HG03521 (cell line): ENCODE data around the gene KDM6A.
"Not testable (repeated sequence)": the region's sequence is repeated elsewhere in the genome, so short reads cannot be mapped to it uniquely, and the experiment has no call there.

Source experiments
- ATAC-seq: cut with Tn5 transposase; IDR thresholded peaks from one replicate; pipeline ENCODE4 v1.9.1; 2021; ENCODE audit warnings: mild to moderate bottlenecking, moderate library complexity; ENCODE audit not compliant: unreplicated experiment

The KDM6A gene

GRCh38 chrX:44954562-44954961, 81.6 kb downstream of the KDM6A start:
- no peak for ATAC-seq

- no peak for ATAC-seq
These were observed 84.9 kb downstream of the KDM6A start for GRCh38 chrX:44957848-44958247.

GRCh38 chrX:44958480-44958879, 85.5 kb downstream of the KDM6A start:
- ATAC-seq = no peak

- no peak for ATAC-seq
These were observed 89.0 kb downstream of the KDM6A start for GRCh38 chrX:44961817-44962607.

- no peak for ATAC-seq
These were observed 90.0 kb downstream of the KDM6A start for GRCh38 chrX:44962944-44963343.

GRCh38 chrX:44967221-44967620, 94.2 kb downstream of the KDM6A start:
- no peak for ATAC-seq

GRCh38 chrX:44970709-44971108, 97.7 kb downstream of the KDM6A start:
- no peak for ATAC-seq

- no peak for ATAC-seq
These were observed 98.7 kb downstream of the KDM6A start for GRCh38 chrX:44971674-44972073.

GRCh38 chrX:44972132-44972531, 99.1 kb downstream of the KDM6A start:
- no peak for ATAC-seq

GRCh38 chrX:44973420-44973932, 100.5 kb downstream of the KDM6A start:
- no peak for ATAC-seq

- ATAC-seq = no peak
These were observed 101.5 kb downstream of the KDM6A start for GRCh38 chrX:44974451-44974850.

GRCh38 chrX:44975666-44976263, 102.8 kb downstream of the KDM6A start:
- ATAC-seq = no peak

GRCh38 chrX:44978976-44979375, 106.0 kb downstream of the KDM6A start:
- ATAC-seq = no peak

- no peak for ATAC-seq
These were observed 107.4 kb downstream of the KDM6A start for GRCh38 chrX:44980403-44980802.

GRCh38 chrX:44980883-44981282, 107.9 kb downstream of the KDM6A start:
- no peak for ATAC-seq

GRCh38 chrX:44989995-44990770, 117.2 kb downstream of the KDM6A start:
- no peak for ATAC-seq

GRCh38 chrX:44992775-44993174, 119.8 kb downstream of the KDM6A start:
- ATAC-seq = no peak

- no peak for ATAC-seq
These were observed 123.3 kb downstream of the KDM6A start for GRCh38 chrX:44996277-44996676.

- no peak for ATAC-seq
These were observed 124.4 kb downstream of the KDM6A start for GRCh38 chrX:44997282-44997812.

- no peak for ATAC-seq
These were observed 124.9 kb downstream of the KDM6A start for GRCh38 chrX:44997888-44998287.

GRCh38 chrX:44999237-44999636, 126.2 kb downstream of the KDM6A start:
- ATAC-seq = not testable (repeated sequence)
